Dermis microvascular lymphatic vessel endothelial cell (primary cell): ENCODE measurements around the gene MAGEA4. TPM values are rescaled to one million over a fixed set of nuclear protein-coding genes. Genes with fewer than 3 reads are reported as not detected.

Source experiments
- DNase-seq, 2 donors: peaks; one replicate each; pipeline versions ENCODE4 v3.0.0 to v3.0.0-alpha.2; 2010; ENCODE audit warnings: low read depth in 2 of 2
- total RNA-seq: library from RNA; depleted of rRNA; stranded (reverse); fragments of >200 nt; gene quantifications from 2 replicates; pipeline ENCODE4 v1.2.1, GENCODE V29; 2014

MAGEA4 gene
- total RNA-seq, 1 donor from 2014 or later, result not detected

GRCh38 chrX:151923648-151924047, 11.0 kb downstream of the MAGEA4 start:
- DNase-seq, result no peak

GRCh38 chrX:151929126-151929525, 16.4 kb downstream of the MAGEA4 start:
- no peak for DNase-seq

GRCh38 chrX:151935358-151935757, 22.7 kb downstream of the MAGEA4 start:
- DNase-seq, result no peak

GRCh38 chrX:151938172-151938571, 25.5 kb downstream of the MAGEA4 start:
- no peak for DNase-seq

GRCh38 chrX:151954730-151955129, 42.0 kb downstream of the MAGEA4 start:
- no peak for DNase-seq

- no peak for DNase-seq
Observed at GRCh38 chrX:151958101-151958500, 45.4 kb downstream of the MAGEA4 start.

GRCh38 chrX:151962034-151962433, 49.3 kb downstream of the MAGEA4 start:
- no peak for DNase-seq

GRCh38 chrX:151966236-151966635, 53.5 kb downstream of the MAGEA4 start:
- DNase-seq, result no peak

- DNase-seq, result peak in 1 of 2 donors; percentile 17
Observed at GRCh38 chrX:151970027-151970426, 57.3 kb downstream of the MAGEA4 start.

GRCh38 chrX:151970661-151971060, 58.0 kb downstream of the MAGEA4 start:
- peak in 1 of 2 donors; percentile 45 for DNase-seq

GRCh38 chrX:151973060-151973661, 60.5 kb downstream of the MAGEA4 start:
- peak in 1 of 2 donors; percentile 14 for DNase-seq

- peak in 1 of 2 donors; percentile 40 for DNase-seq
Observed at GRCh38 chrX:151973851-151974335, 61.2 kb downstream of the MAGEA4 start.

Other genes starting within 250 kb of the MAGEA4 start
- gene PRRG3, start 217.4 kb upstream of the MAGEA4 start, total RNA-seq, result not detected in 2 replicates
- not detected in 2 replicates for gene FATE1, start 196.9 kb upstream of the MAGEA4 start, total RNA-seq
- not detected in 2 replicates for gene CNGA2, start 178.1 kb upstream of the MAGEA4 start, total RNA-seq
- gene GABRE, start 61.8 kb downstream of the MAGEA4 start, total RNA-seq, result 12.1 and 36.3 TPM in 2 replicates
- gene MAGEA10, start 225.7 kb downstream of the MAGEA4 start, total RNA-seq, result not detected in 2 replicates